Measurements from ENCODE around the gene IL13RA1. TPM values are rescaled to one million over a fixed set of nuclear protein-coding genes. Genes with fewer than 3 reads are reported as not detected.

Gene IL13RA1
- total RNA-seq, 2 donors from 2014 or later, result 0.11 to 0.19 TPM

- Mint-ChIP-seq H3K9me3 (no peaks in the 10 kb centered on the region), H3K27me3 (peaks cover 9 to 14% of the 10 kb centered on the region in 2 donors), H3K36me3 (no peaks in the 10 kb centered on the region), H3K4me1 (ENCODE audit: low read depth in 2 of 2) (no peaks in the 10 kb centered on the region), H3K4me3 (peak overlapping the region; percentile 58), H3K27ac (no peak overlapping the region)
- ATAC-seq (peak; percentile 90 to 93), DNase-seq (ENCODE audit: low spot score) (peak; percentile 84)
Observed at GRCh38 chrX:118839334-118839958, 112.0 kb downstream of the IL13RA1 start.

Other genes with a start within 250 kb of the IL13RA1 start
- 10 to 100 TPM; 32.0 to 44.5 TPM for gene DOCK11, start 231.8 kb upstream of the IL13RA1 start, total RNA-seq
- gene ZCCHC12, start 96.2 kb downstream of the IL13RA1 start, total RNA-seq, result not detected
- gene LONRF3, start 247.0 kb downstream of the IL13RA1 start, total RNA-seq, result 1 to 10 TPM; 5.8 to 8.0 TPM

Measured in natural killer cell treated with Interleukin-12 subunit alpha and Interleukin-12 subunit beta and Interleukin-15 and Interleukin-18, amount 100 ng/mL, for 72 hours (primary cell).